ENCODE results near the gene NSD2.

Gene NSD2

GRCh38 chr4:1985294-1985693 lies 114.1 kb downstream of the NSD2 start:
- POLR2A ChIA-PET, result no interaction called here
- H3K4me1 ChIP-seq (ENCODE audit: control insufficient read depth, insufficient read depth, low read length), result no peaks in the 10 kb centered on the region
- no peak overlapping the region for H3K27ac ChIP-seq (ENCODE audit: extremely low read depth, low read depth, low read length)
- H3K36me3 ChIP-seq (ENCODE audit: control insufficient read depth in 2 of 2, insufficient read depth in 1 of 2, low read length in 2 of 2), result peaks cover 0 to 93% of the 10 kb centered on the region in 2 experiments; a peak in 1 of 3 replicates
- CTCF ChIA-PET, result interaction anchor here (1.1 kb wide), 1 partner anchor 24 kb away, joined by 3 read pairs; no protein-coding TSS in a partner anchor
- H3K4me3 ChIP-seq (ENCODE audit: low read depth, low read length), result no peak overlapping the region
- no peak for TF ChIP-seq ZNF623 (tag by site-specific recombination; IDR thresholded peaks at IDR 0.05)
- TF ChIP-seq GLI4 (tag by site-specific recombination; IDR thresholded peaks at IDR 0.05), result no peak
- TF ChIP-seq ZNF341 (tag by site-specific recombination; IDR thresholded peaks at IDR 0.05; ENCODE audit: low read depth), result no peak
- TF ChIP-seq ZSCAN16 (tag by site-specific recombination; IDR thresholded peaks at IDR 0.05), result no peak
- no peak for TF ChIP-seq ZSCAN23 (tag by site-specific recombination; IDR thresholded peaks at IDR 0.05)
- TF ChIP-seq ZNF473 (tag by site-specific recombination; IDR thresholded peaks at IDR 0.05), result no peak
- TF ChIP-seq ZFHX2 (tag by site-specific recombination; conservative IDR thresholded peaks at IDR 0.05), result no peak
- TF ChIP-seq ZNF423 (tag by site-specific recombination; IDR thresholded peaks at IDR 0.05), result no peak
- TF ChIP-seq HOXC10 (CRISPR knock-in tag; IDR thresholded peaks at IDR 0.05), result no peak
- TF ChIP-seq SCRT2 (tag by site-specific recombination; IDR thresholded peaks at IDR 0.05), result no peak
- no peak for TF ChIP-seq ZNF184 (tag by site-specific recombination; IDR thresholded peaks at IDR 0.05)
- TF ChIP-seq ZNF707 (tag by site-specific recombination; IDR thresholded peaks at IDR 0.05), result no peak
- TF ChIP-seq ZNF394 (tag by site-specific recombination; IDR thresholded peaks at IDR 0.05; ENCODE audit: borderline replicate concordance), result no peak
- no peak for TF ChIP-seq ZNF354C (tag by site-specific recombination; IDR thresholded peaks at IDR 0.05; ENCODE audit: borderline replicate concordance, low read depth)
- no peak for TF ChIP-seq ZNF311 (tag by site-specific recombination; IDR thresholded peaks at IDR 0.05; ENCODE audit: borderline replicate concordance)
- H3K9me3 ChIP-seq (ENCODE audit: control insufficient read depth, insufficient read depth, low read depth, low read length), result no peaks in the 10 kb centered on the region

DNA sequence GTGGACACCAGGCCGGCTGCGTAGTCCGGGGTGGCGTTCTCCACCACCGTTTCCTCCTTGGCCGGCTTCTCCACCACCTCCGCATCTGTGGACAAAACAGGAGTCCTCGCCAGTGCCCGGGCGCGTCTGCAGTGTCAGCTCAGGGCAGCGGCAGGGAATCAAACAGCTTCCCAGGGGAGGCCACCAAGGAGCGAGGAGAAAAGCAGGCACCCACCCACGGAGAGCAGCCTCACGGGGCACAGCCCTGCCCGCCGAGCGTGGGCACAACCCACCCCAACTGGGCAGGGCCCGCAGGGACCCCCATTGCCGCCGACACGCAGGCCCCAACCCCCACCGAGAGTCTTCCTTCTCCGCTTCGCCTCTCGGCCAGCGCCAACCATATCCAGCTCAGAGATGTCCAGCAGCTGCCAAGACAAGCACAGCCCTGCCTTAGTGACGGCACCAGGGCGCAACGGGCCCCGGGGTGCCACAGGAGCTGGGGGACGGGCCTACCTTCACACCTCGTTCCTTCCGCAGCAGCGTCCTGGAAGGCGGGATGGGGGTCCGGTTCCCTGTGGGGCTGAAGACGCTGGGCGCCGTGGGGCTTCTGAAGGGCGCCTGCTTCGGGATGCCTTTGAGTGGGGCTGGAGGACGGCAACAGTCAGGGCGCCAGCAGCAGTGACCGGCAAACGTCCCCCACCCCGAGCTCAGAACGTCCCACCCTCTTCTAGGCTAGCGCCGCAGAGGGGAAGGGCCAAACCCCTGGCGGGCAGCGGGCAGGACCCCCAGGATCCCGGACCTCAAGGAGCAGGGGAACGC lies 114.8 kb downstream of the NSD2 start:
- H3K4me3 ChIP-seq (ENCODE audit: low read depth, low read length), result no peak overlapping the region
- no peak for TF ChIP-seq ZNF341 (tag by site-specific recombination; IDR thresholded peaks at IDR 0.05; ENCODE audit: low read depth)
- TF ChIP-seq PBX3 (CRISPR knock-in tag; IDR thresholded peaks at IDR 0.05), result no peak
- no peak for TF ChIP-seq ZSCAN23 (tag by site-specific recombination; IDR thresholded peaks at IDR 0.05)
- TF ChIP-seq ZNF140 (tag by site-specific recombination; IDR thresholded peaks at IDR 0.05), result no peak
- no peak for TF ChIP-seq SP3 (tag by site-specific recombination; IDR thresholded peaks at IDR 0.05)
- TF ChIP-seq ZBTB20 (tag by site-specific recombination; IDR thresholded peaks at IDR 0.05), result no peak
- no peak for TF ChIP-seq ZNF324 (tag by site-specific recombination; IDR thresholded peaks at IDR 0.05)
- TF ChIP-seq TCF7L2 (IDR thresholded peaks at IDR 0.05; ENCODE audit: borderline replicate concordance, low read depth, low read length), result no peak
- no peak for TF ChIP-seq ZNF600 (tag by site-specific recombination; IDR thresholded peaks at IDR 0.05)
- no peak for TF ChIP-seq ZNF350 (tag by site-specific recombination; IDR thresholded peaks at IDR 0.05)
- no peak for TF ChIP-seq PRDM10 (tag by site-specific recombination; IDR thresholded peaks at IDR 0.05)
- no peaks in the 10 kb centered on the region for H3K4me1 ChIP-seq (ENCODE audit: control insufficient read depth, insufficient read depth, low read length)
- no peak overlapping the region for H3K27ac ChIP-seq (ENCODE audit: extremely low read depth, low read depth, low read length)
- ChIA-PET CTCF (interaction anchor here (1.1 kb wide), 1 partner anchor 24 kb away, joined by 3 read pairs; no protein-coding TSS in a partner anchor), POLR2A (no interaction called here)
- no peaks in the 10 kb centered on the region for H3K9me3 ChIP-seq (ENCODE audit: control insufficient read depth, insufficient read depth, low read depth, low read length)
- H3K36me3 ChIP-seq (ENCODE audit: control insufficient read depth in 2 of 2, insufficient read depth in 1 of 2, low read length in 2 of 2), result peaks cover 0 to 93% of the 10 kb centered on the region in 2 experiments; a peak in 1 of 3 replicates
